HG02678 (cell line): ENCODE measurements around the gene SLCO3A1.

Experiments used
- ATAC-seq: cut with Tn5 transposase; IDR thresholded peaks from one replicate; pipeline ENCODE4 v1.9.1; 2021; ENCODE audit warnings: mild to moderate bottlenecking, moderate library complexity; ENCODE audit not compliant: unreplicated experiment

The SLCO3A1 gene

DNA sequence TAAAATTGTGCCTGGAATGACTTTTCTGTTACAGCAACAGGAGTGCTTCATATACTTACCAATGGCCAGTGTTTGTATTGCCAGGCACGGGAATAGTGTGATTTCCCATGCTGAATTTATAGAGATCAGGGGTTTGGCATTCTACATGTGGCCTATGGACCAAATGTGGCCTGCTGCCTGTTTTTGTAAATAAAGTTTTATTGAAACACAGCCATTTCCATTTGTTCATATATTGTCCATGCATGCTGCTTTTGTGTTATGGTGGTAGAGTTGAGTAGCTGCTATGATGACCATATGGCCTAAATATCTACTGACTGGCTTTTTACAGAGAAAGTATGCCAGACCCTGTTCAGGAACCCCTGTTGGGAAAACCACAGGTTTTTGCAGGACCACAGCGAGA lies 55.6 kb downstream of the SLCO3A1 start:
- ATAC-seq: no peak

DNA sequence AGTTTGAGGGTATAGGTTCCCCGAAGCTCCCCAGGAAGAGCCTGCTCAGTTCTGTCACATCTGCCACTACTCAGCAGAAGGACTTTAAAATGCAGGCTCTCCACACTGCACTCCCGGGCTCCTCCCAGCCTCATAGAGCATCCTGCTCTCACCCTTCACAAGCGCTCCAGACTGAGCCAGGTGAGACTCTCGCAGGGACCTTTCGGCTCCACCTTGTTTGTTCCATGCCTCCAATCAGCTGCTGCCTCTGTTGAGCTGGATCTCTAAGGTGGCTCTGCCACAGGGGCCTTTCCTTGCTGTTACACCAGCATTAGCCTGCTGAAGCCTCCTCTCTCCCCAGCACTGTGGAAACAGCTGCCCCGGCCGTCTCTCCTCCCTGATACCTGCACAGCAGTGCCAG lies 56.1 kb downstream of the SLCO3A1 start:
- ATAC-seq: no peak

DNA sequence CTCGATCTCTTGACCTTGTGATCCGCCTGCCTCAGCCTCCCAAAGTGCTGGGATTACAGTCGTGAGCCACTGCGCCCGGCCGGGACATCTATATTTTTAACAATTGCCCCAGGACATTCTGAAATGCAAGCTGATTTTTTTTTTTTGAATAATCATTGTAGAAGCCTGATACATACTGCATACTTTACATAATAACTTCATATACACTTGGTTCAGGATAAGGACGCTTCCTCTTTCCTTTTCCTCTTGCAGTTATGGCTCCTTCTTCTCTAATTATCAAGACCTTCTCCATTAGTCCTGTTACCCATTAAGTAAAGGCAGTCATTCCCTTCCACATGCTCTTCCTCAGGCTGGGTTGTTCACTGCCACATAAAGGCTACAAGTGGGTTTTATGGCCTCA lies 58.3 kb downstream of the SLCO3A1 start:
- ATAC-seq: no peak

DNA sequence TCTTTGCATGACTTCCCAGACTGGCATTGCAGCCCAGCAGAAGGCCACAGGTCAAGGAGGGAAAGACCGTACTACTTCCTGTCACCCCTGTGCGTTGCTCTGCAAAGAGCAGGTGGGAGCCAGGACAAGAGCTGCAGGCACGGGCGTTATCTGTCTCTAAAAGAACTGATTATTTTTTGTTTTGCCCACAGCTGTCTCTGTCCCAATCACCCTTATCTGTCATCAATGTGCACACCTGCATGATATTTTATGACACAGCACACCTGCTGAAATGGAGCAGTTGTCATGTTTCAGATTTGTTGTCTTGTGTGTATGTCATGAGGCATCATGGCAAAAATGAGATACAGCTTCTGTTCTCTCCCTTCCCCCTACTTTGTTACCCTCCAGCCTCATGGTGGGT lies 58.8 kb downstream of the SLCO3A1 start:
- no peak for ATAC-seq

DNA sequence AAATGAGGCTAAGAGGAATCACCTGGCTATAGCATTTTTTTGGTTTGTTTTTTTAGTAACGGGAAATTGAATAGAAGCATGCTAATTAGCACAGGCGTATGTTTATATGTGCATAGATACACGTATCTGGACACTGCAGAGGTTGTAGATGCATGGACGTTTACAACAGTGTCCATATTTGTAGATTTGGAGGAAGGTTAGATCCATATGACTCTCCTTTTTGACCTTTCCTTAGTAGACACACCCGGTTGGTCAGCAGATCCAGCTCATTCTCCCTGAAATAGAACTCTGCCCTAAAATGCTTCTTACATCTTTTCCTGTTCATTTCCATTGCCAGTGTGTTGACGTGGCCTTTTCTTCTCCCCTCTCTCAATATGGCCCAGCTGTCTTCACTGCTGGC lies 60.1 kb downstream of the SLCO3A1 start:
- ATAC-seq: no peak

DNA sequence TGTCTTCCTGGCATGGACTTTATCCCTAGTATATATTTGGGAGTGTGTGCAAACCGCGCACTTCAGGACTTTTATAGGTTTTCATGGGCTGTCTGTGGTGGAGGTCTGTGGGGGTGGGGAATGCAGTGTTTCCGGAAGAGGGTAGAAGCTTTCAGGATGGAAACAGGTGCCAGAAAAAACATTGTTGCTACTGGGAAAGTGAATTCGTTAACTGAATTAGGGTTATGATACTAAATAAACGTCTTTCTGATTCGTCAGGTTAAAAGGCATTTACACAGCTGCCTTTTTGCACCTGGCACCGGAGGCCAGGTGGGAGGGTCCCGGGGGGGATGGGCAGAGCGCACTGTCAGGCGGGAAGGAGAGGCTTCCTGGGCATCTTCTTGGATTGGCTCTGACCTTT lies 62.1 kb downstream of the SLCO3A1 start:
- ATAC-seq: no peak

DNA sequence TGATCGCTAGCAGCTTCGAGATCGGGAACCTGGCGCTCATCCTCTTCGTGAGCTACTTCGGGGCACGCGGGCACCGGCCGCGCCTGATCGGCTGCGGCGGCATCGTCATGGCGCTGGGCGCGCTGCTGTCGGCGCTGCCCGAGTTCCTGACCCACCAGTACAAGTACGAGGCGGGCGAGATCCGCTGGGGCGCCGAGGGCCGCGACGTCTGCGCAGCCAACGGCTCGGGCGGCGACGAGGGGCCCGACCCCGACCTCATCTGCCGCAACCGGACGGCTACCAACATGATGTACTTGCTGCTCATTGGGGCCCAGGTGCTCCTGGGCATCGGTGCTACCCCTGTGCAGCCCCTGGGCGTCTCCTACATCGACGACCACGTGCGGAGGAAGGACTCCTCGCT lies 62.5 kb downstream of the SLCO3A1 start:
- no peak for ATAC-seq

DNA sequence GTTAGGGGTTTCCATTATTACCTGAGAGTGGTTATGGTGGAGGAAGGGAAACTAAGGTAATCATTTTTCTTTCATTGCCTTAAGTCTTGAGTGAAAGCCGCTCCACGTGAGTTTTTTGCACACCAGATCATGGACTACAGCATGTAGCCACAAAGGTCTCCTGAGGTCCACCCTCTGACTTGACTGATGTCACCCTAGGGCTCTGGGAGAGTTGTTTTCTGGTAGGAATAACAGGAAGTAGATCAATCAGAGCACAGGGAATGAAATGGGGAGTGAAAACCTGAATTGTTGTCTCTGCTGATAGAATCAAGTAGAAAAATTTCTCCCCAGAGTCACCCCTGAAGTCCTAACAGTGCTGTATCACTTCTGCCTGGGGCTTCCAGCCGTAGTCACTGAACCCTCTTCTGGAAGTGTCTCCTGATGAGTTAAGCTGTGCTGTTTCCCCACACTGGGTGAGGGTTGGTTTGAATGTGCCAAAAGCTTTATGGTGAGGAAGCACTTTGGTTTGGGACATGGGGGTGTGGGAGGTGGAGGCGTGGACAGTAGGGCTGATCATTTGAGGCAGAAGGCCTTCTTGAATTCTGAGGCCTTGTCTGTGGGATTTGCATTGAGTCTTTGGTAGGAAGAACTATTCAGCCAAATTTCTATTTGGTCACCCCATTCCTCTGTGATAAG lies 64.3 kb downstream of the SLCO3A1 start:
- no peak for ATAC-seq

DNA sequence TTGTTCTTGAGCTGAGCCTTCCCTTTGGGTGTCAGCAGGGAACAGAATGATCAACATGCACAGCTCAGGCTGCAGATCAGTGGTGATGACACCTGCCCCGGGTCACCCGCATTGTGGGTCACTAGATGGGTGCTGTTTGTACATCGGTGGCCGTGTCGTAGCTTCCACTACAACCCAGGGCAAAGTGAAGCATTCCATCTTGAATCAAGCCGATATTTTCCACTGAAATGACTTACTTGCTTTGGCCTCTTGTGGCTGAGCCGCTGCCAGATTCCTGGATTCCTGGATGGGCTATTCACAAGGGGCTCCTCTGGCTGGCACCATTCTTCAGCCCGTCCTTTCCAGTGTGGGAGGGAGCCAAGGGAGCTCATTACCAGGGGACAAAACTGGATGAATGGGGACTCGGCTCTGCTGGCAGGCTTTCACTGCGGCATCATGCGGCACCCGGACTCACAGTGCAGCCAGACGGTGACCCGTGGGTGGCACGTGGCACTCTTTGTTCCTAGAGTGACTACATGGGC lies 65.6 kb downstream of the SLCO3A1 start:
- no peak for ATAC-seq

DNA sequence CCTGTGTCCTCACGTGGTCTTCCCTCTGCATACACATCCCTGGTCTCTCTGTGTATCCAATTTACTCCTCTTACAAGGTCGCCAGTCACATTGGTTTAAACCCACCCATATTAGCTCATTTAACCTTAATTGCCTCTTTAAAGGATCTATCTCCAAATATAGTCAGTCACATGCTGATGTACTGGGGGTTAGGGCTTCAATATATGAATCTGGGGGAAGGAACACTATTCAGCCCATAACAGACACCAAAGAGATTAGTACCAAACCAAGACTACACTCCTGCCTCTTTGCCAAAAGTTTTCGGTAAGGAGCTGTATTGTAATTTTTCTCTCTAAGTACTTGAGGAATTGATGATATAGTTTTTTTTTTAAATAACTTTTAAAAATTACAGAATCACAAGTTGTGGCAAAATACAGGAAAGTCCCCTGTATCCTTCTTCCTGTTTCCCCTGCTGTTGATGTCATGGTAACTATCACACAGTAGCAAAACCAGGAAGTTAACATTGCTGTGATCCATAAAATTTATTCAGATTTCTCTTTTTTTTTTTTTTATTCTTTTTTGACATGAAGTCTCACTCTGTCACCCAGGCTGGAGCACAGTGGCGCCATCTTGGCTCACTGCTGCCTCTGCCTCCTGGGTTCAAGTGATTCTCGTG lies 67.8 kb downstream of the SLCO3A1 start:
- no peak for ATAC-seq

DNA sequence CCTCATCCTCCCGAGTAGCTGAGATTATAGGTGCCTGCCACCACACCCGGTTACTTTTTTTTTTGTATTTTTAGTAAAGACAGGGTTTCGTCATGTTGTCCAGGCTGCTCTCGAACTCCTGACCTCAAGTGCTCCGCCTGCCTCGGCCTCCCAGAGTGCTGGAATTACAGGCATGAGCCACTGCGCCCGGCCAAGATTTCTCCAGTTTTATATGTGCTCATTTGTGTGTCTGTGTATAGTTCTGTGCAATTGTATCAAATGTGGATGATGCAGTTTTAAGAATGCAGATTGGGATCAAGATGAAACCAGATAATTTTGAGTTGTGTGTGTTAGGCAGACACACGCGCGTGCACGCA lies 68.3 kb downstream of the SLCO3A1 start:
- ATAC-seq: no peak

DNA sequence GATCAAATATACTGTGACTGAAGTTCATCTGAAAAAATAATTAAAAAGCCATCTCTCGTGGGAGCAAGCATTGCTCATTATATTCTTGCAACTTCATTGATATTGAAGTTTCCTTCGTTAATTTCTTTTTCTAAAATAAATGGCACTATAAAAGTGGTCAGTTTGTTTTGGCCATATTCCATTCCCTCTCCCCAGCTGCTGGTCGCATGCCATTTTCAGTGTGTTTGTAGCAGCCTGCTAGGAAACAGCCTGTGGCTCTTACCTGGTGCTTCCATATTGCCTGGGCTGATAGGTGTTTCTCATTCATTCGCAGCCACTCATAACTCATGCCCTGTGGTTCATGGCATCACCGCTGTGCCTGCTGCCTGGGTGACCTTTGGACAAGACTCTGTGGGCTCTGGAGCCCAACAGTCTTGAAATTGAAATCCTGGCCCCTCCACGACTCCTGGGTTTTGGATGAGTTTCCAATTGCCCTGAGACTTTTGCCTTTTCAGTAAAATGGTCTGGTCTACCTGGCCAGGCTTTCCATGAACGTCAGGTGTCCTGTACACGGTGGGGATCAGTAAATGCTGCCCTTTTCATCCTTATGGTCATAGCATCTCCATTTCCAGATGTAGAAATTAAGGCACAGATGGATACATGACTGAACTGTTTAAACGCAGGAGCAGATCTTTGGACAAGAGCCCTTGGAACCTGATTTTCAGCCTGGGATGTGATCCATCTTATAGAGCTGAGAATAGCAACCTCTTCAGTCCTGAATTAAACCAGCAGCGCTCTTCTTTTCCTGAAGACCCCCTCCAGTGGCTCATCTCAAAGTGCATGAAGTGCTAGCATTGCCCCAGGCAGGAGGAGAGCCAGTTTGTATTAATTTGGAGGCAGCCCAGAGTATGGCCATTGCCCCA lies 69.4 kb downstream of the SLCO3A1 start:
- no peak for ATAC-seq

DNA sequence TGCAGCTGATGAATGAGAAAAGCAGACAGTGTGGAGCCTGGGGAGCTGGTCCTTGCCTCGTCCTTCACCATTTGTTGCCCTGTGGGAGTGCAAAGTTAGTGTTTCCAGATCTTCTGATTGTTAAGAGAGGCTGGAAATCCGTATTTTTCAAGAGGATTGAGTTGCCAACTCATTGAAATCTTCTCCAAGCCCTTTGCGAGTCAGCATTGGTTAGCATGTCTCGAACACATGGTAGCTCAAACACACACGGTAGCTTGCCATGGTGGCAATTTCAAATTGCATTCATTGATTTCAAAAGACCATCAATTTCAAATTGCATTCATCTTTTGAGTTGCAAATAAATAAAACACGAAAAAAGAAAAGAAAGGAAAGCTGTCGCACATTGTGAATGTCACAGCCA lies 70.7 kb downstream of the SLCO3A1 start:
- ATAC-seq: no peak

DNA sequence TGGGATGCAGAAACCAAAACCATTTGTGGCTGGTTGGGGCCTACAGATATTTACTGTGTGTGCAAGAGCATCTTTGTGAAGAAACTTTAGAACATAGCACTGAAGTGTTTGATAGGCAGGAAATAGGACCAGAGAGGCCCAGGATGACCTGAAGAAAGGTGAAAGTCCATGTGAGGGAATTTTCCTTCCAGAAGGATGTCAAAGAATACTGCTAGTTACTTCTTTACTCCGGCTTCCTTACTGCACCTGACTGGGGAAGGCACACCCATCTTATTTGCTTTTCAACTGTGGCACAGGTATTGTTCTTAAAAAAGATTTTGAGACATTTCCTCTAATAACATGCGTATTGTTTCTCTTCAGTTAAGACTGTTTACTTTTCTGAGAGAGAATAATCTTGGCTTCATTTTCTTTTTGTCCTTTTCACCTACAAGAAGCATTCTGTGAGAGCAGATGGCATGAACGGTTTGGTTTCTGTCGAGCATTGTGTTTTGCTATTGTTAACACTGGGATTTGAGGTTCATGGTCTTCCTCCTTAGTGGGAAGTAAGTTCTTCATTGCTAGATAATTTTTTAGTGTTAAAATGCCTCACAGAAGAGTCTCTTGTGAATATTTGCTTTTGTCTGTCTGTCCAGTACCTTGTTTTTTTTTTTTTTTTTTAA lies 71.5 kb downstream of the SLCO3A1 start:
- ATAC-seq: no peak

DNA sequence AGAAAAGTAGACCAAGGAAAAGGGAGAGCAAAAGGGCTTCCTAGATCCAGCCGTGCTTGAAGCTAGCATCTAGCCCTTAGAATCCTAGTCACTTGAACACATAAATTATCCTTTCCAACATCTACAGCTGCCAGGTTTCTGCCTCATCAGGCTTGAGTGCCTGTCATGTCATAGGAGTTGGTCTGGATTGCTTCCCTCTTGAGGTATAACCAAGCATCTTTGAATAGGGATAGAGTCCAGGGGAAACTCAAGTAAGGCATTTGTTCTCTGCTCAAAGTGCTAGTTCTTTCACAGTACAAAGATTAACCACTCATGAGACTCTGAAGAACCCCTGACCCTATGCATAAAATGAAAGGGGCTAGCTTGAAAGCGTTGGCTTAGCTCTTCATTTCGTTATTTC lies 72.3 kb downstream of the SLCO3A1 start:
- ATAC-seq: no peak

DNA sequence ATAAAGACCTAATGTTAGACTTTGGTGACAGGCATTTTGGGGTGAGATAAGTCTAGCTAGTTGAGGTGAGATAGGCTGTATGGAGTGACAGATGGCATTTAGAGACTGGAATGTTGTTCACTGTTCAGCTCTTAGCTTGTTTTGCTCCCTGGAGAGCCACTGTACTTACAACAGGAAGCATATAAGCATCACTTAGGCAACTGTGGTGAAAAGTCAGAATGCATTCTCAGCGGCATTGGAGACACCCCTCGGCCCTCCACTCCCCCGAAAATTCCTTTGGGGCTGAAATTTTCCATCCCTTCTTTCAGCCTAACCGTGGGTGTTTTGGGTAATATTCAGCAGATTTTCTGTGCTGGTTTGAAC lies 73.4 kb downstream of the SLCO3A1 start:
- no peak for ATAC-seq

DNA sequence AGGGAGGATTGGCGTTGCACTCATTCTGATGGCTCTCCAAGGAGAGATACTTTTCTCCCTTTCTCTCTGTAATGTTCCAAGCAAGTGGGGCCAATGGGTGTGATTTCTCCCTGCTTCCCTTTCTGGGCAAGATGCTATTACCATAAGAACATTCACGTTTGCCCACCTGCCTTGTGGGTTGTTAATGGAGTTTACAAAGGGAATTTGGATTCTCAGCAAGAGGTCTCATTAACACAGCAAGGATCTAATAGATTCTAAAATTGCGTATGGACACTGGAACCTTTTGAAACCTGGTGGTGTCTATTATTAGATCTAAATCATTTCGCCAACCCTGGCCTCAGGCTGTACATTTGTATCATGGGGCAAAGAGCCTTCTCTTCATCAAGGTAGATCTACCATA lies 74.1 kb downstream of the SLCO3A1 start:
- ATAC-seq: no peak

DNA sequence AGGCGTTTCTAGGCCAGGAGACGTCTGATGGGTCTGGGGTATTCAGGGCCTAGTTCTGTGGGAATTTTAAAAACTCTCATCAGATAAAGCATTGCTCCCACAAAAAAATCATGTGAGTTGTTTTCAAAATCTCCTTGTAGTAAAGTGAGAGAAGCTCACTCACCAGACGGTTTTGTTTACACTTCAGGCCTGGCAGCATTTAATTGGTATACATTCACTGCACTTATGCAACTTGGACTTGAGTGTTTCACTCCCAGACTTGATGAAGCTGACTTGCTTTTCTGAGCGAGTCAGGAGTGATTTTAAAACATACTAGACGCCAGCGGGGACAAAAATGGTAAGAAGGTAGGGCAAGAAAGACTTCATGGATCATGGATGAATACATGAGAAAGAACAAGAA lies 75.2 kb downstream of the SLCO3A1 start:
- ATAC-seq: no peak

DNA sequence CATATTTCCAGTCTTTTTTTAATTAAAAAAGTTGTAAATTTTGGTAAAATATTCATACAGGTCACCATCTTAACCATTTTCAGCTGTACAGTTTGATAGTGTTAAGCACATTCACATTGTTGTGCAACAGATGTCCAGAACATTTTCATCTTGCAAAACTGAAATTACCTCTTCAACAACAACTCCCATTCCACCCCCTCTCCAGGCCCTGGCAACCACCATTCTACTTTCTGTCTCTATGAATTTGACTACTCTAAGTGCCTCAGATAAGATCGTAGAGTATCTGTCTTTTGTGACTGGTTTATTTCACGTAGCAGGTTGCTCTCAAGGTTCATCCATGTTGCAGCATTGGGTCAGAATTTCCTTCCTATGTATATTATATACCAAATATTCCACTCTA lies 76.0 kb downstream of the SLCO3A1 start:
- no peak for ATAC-seq

DNA sequence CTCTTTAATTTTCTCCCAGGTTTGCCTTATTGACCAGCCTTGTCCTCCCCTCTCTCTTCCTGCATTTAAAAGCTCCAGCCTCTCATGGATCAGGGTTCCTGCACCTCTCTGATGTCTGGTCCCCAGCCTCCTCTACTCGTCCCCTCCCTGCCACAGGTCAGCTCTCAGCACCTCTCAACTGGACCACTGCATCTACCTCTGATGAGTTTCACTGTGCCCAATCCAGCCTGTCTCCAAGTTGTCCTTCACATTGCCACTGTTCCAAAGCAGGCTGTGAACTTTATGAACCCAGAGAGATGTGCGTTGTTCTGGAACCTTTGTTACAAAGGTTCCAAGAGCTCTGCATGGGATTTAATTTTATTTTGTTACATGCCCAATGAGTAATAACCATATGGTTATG lies 76.6 kb downstream of the SLCO3A1 start:
- no peak for ATAC-seq

DNA sequence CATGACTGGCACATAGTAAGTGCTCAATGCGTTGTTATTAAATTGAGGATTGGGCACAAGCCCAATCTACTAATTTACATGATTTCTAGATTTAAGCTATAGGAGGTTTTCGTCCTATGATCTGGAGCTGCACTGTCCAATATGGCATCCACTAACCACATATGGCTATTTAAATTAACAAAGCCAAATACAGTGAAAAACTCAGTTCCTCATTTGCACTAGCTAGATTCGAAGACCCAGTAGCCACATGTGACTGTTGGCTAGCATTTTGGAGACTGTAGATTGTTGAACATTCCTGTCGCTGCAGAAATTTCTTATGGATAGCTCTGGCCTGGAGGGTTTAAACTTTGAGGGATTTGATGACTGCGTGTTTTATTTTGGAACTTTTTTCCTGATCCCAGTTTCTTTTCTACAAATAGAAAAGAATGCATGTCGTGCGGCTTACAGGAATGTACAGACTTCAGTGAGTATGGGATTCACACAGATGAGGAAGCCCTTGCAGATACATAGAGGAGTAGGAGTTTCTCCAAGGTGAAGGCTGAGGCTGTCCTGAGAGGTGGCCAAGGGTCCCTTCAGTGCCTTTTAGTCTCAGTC lies 82.8 kb downstream of the SLCO3A1 start:
- no peak for ATAC-seq
